ENCODE data around the gene TRIM26. TPM values are rescaled to one million over a fixed set of nuclear protein-coding genes. Genes with fewer than 3 reads are reported as not detected.

TRIM26 gene
- total and polyA plus RNA-seq, 2 donors (not counting 3 experiments of a cell fraction or from before 2014, with no cell fraction given), result 30.4 to 34.5 TPM

DNA sequence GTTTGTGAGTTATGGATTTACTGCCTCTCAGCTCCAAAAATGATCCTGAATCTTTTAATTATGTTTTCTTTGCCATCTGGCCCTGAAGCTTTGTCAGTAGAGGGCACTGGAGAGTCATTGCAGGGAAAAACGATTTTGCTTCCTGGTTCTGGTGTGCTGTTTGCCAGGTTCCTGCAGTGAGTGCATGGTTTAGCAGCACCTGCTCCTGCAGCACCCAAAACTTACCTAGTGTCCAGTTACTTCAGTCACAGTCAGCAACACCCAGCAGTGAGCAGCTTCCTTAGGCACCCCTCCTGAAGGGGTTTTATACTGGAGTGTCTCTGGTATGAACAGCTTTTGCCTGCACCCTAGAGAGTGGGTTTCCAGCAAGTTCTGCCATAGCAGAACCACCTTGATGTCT is 6.0 kb upstream of the TRIM26 start:
- Histone ChIP-seq H4K20me1 (replicated peaks; ENCODE audit: control insufficient read depth, extremely low read depth, insufficient read depth, low read length) (no peaks in the 10 kb centered on the region), H3K79me2 (ENCODE audit: control insufficient read depth, insufficient read depth, low read length) (no peaks in the 10 kb centered on the region), H3K27me3 (ENCODE audit: control insufficient read depth in 2 of 2, insufficient read depth in 2 of 2, low read length in 2 of 2) (no peaks in the 10 kb centered on the region), H3K4me2 (ENCODE audit: insufficient read depth, low read length) (no peak overlapping the region), H3K9ac (replicated peaks; ENCODE audit: extremely low read depth, insufficient read depth, low read length) (no peak overlapping the region), H3K9me1 (replicated peaks; ENCODE audit: control insufficient read depth, extremely low read depth, insufficient read depth, low read length) (no peaks in the 10 kb centered on the region), H3K4me1 (ENCODE audit: control insufficient read depth, extremely low read depth, insufficient read depth, low read length) (peaks cover 3% of the 10 kb centered on the region), H3K4me3 (replicated peaks in 1 of 3; ENCODE audit: insufficient read depth in 1 of 3, low read depth in 1 of 3, low read length in 3 of 3) (no peak overlapping the region), H3K36me3 (ENCODE audit: control insufficient read depth in 2 of 2, extremely low read depth in 1 of 2, insufficient read depth in 2 of 2, low read length in 2 of 2) (no peaks in the 10 kb centered on the region), H3K9me3 (replicated peaks; ENCODE audit: control insufficient read depth, insufficient read depth, low read length) (no peaks in the 10 kb centered on the region), H3K27ac (ENCODE audit: insufficient read depth, low read depth, low read length) (no peak overlapping the region), H2AFZ (ENCODE audit: low read depth, low read length) (no peak overlapping the region)
- no peak for TF ChIP-seq JUN (IDR thresholded peaks at IDR 0.05; ENCODE audit: borderline replicate concordance, insufficient read depth, insufficient read length, low read depth)
- TF ChIP-seq, protein P1, sequence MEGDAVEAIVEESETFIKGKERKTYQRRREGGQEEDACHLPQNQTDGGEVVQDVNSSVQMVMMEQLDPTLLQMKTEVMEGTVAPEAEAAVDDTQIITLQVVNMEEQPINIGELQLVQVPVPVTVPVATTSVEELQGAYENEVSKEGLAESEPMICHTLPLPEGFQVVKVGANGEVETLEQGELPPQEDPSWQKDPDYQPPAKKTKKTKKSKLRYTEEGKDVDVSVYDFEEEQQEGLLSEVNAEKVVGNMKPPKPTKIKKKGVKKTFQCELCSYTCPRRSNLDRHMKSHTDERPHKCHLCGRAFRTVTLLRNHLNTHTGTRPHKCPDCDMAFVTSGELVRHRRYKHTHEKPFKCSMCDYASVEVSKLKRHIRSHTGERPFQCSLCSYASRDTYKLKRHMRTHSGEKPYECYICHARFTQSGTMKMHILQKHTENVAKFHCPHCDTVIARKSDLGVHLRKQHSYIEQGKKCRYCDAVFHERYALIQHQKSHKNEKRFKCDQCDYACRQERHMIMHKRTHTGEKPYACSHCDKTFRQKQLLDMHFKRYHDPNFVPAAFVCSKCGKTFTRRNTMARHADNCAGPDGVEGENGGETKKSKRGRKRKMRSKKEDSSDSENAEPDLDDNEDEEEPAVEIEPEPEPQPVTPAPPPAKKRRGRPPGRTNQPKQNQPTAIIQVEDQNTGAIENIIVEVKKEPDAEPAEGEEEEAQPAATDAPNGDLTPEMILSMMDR (IDR thresholded peaks at IDR 0.05; ENCODE audit: extremely low read depth in 1 of 2, insufficient read depth in 1 of 2, low read depth in 1 of 2, low read length in 2 of 2), result peak; percentile 77 to 82
- intact Hi-C loops (cut with micrococcal nuclease) (loop anchor here (1.0 to 2.0 kb wide), 2 partner anchors 130 to 178 kb away; no protein-coding TSS in a partner anchor), dilution Hi-C loops (cut with MboI; ENCODE audit: extremely low pct_ligation_motif_present, low sequenced_read_pairs) (no loop called here)
- FAIRE-seq (peak; percentile 71), DNase-seq (ENCODE audit: low read depth, low spot score) (peak; percentile 67)
- BruUV-seq (replicated peaks), result no TSS peak
- POLR2A ChIA-PET, result interaction anchor here (0.6 kb wide), 1 partner anchor 53 kb away, joined by 4 read pairs; no protein-coding TSS in a partner anchor
- CTCF ChIA-PET, result interaction anchor here (0.6 to 2.8 kb wide), 25 partner anchors 9 to 234 kb away, joined by 3 to 37 read pairs (median 5); partner anchors contain the start of gene TRIM39

DNA sequence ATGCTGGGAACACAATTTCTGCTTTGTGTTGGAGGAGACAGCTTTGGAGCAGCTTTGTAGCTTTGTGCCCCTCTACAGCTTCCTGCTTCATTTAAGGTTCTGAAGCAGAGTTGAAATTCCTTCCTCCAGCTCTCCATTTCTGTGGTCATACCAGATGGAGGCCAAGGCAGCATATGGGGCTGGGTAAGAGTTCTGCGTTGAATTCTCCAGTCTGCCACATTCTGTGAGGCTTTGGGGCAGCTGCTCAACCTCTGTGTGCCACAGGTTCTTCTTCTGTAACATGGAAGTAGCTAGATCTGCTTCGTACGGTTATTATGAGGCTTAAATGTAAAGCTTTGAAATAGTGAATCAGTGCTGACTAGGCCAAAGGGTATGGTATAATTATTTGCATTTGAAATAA is 2.9 kb upstream of the TRIM26 start:
- ChIA-PET POLR2A (no interaction called here), CTCF (interaction anchor here (0.8 to 1.9 kb wide), 6 partner anchors 12 to 182 kb away, joined by 3 to 8 read pairs (median 5); no protein-coding TSS in a partner anchor)
- intact Hi-C loops (cut with micrococcal nuclease), result no loop called here

More for the DNA sequence above, 2.9 kb upstream of the TRIM26 start:
- dilution Hi-C loops (cut with MboI; ENCODE audit: extremely low pct_ligation_motif_present, low sequenced_read_pairs), result no loop called here
- BruUV-seq (replicated peaks), result no TSS peak
- H2AFZ ChIP-seq (ENCODE audit: low read depth, low read length), result no peak overlapping the region
- H3K36me3 ChIP-seq (ENCODE audit: control insufficient read depth in 2 of 2, extremely low read depth in 1 of 2, insufficient read depth in 2 of 2, low read length in 2 of 2), result no peaks in the 10 kb centered on the region
- H3K4me3 ChIP-seq (replicated peaks in 1 of 3; ENCODE audit: insufficient read depth in 1 of 3, low read depth in 1 of 3, low read length in 3 of 3), result no peak overlapping the region
- H4K20me1 ChIP-seq (replicated peaks; ENCODE audit: control insufficient read depth, extremely low read depth, insufficient read depth, low read length), result no peaks in the 10 kb centered on the region
- no peaks in the 10 kb centered on the region for H3K27me3 ChIP-seq (ENCODE audit: control insufficient read depth in 2 of 2, insufficient read depth in 2 of 2, low read length in 2 of 2)
- no peak overlapping the region for H3K4me2 ChIP-seq (ENCODE audit: insufficient read depth, low read length)
- DNase-seq (ENCODE audit: low read depth, low spot score) (no peak), FAIRE-seq (no peak)
- H3K9me3 ChIP-seq (replicated peaks; ENCODE audit: control insufficient read depth, insufficient read depth, low read length), result no peaks in the 10 kb centered on the region
- no peak overlapping the region for H3K9ac ChIP-seq (replicated peaks; ENCODE audit: extremely low read depth, insufficient read depth, low read length)
- no peaks in the 10 kb centered on the region for H3K9me1 ChIP-seq (replicated peaks; ENCODE audit: control insufficient read depth, extremely low read depth, insufficient read depth, low read length)
- H3K79me2 ChIP-seq (ENCODE audit: control insufficient read depth, insufficient read depth, low read length), result peaks cover 19% of the 10 kb centered on the region
- H3K27ac ChIP-seq (ENCODE audit: insufficient read depth, low read depth, low read length), result no peak overlapping the region
- TF ChIP-seq POLR2AphosphoS5 (IDR thresholded peaks at IDR 0.05; ENCODE audit: insufficient read depth, low read depth, low read length) (no peak), MYC (IDR thresholded peaks at IDR 0.05; ENCODE audit: low read depth, low read length) (no peak), POLR2A (IDR thresholded peaks at IDR 0.05; ENCODE audit: low read depth, low read length) (no peak), GATA2 (IDR thresholded peaks at IDR 0.05; ENCODE audit: insufficient read depth, insufficient read length, low read depth, low read length) (no peak), EZH2 (IDR thresholded peaks at IDR 0.05; ENCODE audit: borderline replicate concordance, low read depth, low read length, severe bottlenecking) (no peak), FOS (IDR thresholded peaks at IDR 0.05; ENCODE audit: borderline replicate concordance, insufficient read depth, low read length) (no peak), JUN (IDR thresholded peaks at IDR 0.05; ENCODE audit: borderline replicate concordance, insufficient read depth, insufficient read length, low read depth) (no peak)
- TF ChIP-seq, protein P1 (IDR thresholded peaks at IDR 0.05; ENCODE audit: extremely low read depth in 1 of 2, insufficient read depth in 1 of 2, low read depth in 1 of 2, low read length in 2 of 2), result no peak
- TF ChIP-seq, protein P2, sequence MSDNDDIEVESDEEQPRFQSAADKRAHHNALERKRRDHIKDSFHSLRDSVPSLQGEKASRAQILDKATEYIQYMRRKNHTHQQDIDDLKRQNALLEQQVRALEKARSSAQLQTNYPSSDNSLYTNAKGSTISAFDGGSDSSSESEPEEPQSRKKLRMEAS (IDR thresholded peaks at IDR 0.05; ENCODE audit: insufficient read depth, insufficient read length), result no peak
- peaks cover 17% of the 10 kb centered on the region for H3K4me1 ChIP-seq (ENCODE audit: control insufficient read depth, extremely low read depth, insufficient read depth, low read length)
